Astrocyte of the cerebellum (primary cell): Measurements from ENCODE around the gene ARID4B.
"Not testable (repeated sequence)": the region's sequence is repeated elsewhere in the genome, so short reads cannot be mapped to it uniquely, and the experiment has no call there.

Experiments
- DNase-seq: peaks from one replicate; pipeline ENCODE4 v3.0.0-alpha.2; 2011; ENCODE audit warnings: low read depth
- H3K4me3 ChIP-seq: 2 replicates; pipeline ENCODE4 v1.5.1; 2011; ENCODE audit warnings: mild to moderate bottlenecking, low read depth, low read length, moderate library complexity
- in situ Hi-C: cut with HindIII; loops from 2 replicates; pipeline ENCODE4 v1.10.0; 2017; ENCODE audit warnings: low sequenced_read_pairs
- TF ChIP-seq, protein P1 (sequence below): IDR thresholded peaks from 2 replicates; pipeline ENCODE4 v1.5.1; 2012; ENCODE audit warnings: low read length, low read depth, moderate library complexity, mild to moderate bottlenecking; ENCODE audit errors: missing control alignments

The ARID4B gene

GRCh38 chr1:235176486-235176885, 151.5 kb downstream of the ARID4B start:
- in situ Hi-C loops = no loop called here
- TF ChIP-seq, protein P1, sequence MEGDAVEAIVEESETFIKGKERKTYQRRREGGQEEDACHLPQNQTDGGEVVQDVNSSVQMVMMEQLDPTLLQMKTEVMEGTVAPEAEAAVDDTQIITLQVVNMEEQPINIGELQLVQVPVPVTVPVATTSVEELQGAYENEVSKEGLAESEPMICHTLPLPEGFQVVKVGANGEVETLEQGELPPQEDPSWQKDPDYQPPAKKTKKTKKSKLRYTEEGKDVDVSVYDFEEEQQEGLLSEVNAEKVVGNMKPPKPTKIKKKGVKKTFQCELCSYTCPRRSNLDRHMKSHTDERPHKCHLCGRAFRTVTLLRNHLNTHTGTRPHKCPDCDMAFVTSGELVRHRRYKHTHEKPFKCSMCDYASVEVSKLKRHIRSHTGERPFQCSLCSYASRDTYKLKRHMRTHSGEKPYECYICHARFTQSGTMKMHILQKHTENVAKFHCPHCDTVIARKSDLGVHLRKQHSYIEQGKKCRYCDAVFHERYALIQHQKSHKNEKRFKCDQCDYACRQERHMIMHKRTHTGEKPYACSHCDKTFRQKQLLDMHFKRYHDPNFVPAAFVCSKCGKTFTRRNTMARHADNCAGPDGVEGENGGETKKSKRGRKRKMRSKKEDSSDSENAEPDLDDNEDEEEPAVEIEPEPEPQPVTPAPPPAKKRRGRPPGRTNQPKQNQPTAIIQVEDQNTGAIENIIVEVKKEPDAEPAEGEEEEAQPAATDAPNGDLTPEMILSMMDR = no peak
- DNase-seq = no peak
- H3K4me3 ChIP-seq = no peak overlapping the region

GRCh38 chr1:235169986-235170385, 158.0 kb downstream of the ARID4B start:
- TF ChIP-seq, protein P1 = no peak
- in situ Hi-C loops = no loop called here
- no peak for DNase-seq
- no peak overlapping the region for H3K4me3 ChIP-seq

DNA sequence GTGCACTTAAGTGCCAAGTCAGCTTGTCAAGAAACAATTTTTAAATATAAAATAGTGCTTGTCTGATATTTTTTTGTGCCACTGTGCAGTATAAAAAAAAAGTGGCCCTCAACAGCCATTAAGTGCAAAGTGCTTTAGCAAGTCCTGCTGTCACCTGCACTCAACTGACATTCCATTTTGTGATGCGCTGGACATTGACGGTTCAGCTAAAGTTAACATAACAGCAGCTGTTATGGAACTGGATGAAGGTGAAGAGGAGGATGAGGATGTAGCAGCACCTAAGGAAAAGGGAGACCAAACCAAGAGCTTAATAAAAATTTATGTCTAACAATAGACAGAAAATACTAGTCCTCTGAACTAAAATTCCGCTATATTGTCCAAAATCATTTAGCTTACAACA, 159.6 kb downstream of the ARID4B start:
- TF ChIP-seq, protein P1 = no peak
- in situ Hi-C loops = no loop called here
- no peak for DNase-seq
- no peak overlapping the region for H3K4me3 ChIP-seq

DNA sequence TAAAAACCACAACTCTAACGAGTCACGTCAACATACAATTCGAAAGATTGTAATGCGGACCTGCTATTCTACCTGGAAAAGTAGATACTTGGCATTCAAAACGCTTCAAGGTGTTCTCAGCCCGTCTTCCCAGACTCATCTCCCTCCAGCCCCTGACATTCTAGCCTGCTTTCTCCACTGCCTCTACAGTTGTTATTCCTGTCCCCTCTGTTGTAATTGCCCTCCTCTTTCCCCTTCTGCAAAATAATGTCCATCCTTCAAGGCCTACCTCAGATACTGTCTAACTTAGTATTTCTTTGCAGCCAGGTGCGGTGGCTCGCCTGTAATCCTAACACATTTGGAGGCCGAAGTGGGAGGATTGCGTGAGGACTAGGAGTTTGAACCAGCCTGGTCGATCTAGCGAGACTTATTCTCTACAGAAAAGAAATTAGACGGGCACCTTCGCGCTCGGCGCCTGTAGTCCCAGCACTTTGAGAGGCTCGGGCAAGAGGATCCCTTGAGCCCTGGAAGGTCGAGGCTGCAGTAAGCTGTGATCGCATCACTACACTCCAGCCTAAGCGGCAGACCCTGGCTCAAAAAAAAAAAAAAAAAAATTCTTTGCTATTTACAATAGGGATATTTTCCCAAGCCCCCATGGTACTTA, 166.2 kb downstream of the ARID4B start:
- TF ChIP-seq, protein P1 = no peak
- peak overlapping the region; percentile 65 for H3K4me3 ChIP-seq
- in situ Hi-C loops = no loop called here
- no peak for DNase-seq

DNA sequence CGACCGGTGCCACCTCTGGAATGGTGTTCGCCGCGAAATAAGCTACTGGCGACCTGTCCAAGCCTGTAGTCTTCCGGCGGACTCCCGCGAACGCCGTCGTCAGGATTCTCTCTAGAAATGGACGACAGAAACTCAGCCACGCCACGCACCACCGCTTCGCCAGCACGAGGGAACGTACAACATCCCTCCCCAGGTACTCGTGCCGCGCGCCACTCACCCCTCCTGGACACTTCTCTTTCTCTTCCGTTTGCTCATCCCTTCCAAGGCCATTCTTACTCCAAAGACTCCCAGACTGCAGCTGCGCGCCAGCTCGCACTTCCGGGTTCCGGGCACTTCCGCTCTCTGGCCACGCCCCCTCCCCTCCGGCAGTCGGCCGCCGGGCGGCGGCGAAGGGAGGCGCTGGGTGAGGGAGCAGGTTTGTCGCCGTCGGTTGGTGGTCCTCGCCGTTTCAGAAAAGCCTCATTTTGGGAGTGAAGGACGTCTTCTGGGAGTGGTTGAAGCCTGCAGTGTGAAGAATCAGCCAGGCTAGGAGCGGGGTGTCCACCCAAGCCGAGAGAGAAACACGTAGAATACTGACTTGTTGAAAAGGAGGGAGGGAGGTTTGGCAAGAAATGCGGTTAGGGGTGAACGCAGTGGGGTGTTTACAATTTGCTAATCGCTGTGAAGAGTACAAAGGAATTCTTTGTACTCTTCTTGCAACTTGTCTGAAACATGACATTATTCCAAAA, 166.9 kb downstream of the ARID4B start, which contains the start of gene RBM34:
RBM34 (minus strand) TSS at position 294 of the 728 bp plus-strand sequence; CDS start at position 270, 24 bp downstream.
- H3K4me3 ChIP-seq = peak within 1 kb of the TSS; percentile 65
- in situ Hi-C loops = no loop called here
- TF ChIP-seq, protein P1 = peak; percentile 21
- peak; percentile 77 for DNase-seq

GRCh38 chr1:235160383-235160956, 167.5 kb downstream of the ARID4B start:
- H3K4me3 ChIP-seq = peak overlapping the region; percentile 65
- in situ Hi-C loops = no loop called here
- TF ChIP-seq, protein P1 = no peak
- DNase-seq = peak; percentile 47

DNA sequence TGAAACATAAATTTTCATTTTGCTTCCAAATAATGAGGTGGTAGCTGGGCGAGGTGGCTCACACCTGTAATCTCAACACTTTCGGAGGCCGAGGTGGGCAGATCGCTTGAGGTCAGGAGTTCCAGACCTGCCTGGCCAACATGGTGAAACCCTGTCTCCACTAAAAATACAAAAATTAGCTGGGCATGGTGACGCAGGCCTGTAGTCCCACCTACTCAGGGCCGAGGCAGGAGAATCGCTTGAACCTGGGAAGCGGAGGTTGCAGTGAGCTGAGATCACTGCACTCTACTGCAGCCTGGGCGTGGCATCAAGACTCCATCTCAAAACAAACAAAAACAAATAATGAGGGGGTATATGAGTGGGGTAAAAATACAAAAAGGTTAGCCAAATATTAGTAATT, 168.0 kb downstream of the ARID4B start:
- DNase-seq, in situ Hi-C loops: not testable (repeated sequence)
- H3K4me3 ChIP-seq = peak overlapping the region; percentile 65

GRCh38 chr1:235159284-235159683, 168.7 kb downstream of the ARID4B start:
- in situ Hi-C loops, DNase-seq: not testable (repeated sequence)

More at GRCh38 chr1:235159284-235159683, 168.7 kb downstream of the ARID4B start:
- H3K4me3 ChIP-seq = not testable (repeated sequence)
